EH (cell line): Measurements from ENCODE around the gene WDR43.

Experiments used
- DNase-seq: peaks from one replicate; pipeline ENCODE4 v3.0.0-alpha.2; 2015; ENCODE audit warnings: low read depth

The WDR43 gene

GRCh38 chr2:28908172-28908571 is 13.7 kb downstream of the WDR43 start:
- DNase-seq: no peak

GRCh38 chr2:28909655-28910353 is 15.3 kb downstream of the WDR43 start:
- DNase-seq: no peak

- peak; percentile 18 for DNase-seq
Observed at GRCh38 chr2:28915939-28916338, 21.5 kb downstream of the WDR43 start.

- DNase-seq: peak; percentile 15
Observed at GRCh38 chr2:28926847-28927246, 32.4 kb downstream of the WDR43 start.

DNA sequence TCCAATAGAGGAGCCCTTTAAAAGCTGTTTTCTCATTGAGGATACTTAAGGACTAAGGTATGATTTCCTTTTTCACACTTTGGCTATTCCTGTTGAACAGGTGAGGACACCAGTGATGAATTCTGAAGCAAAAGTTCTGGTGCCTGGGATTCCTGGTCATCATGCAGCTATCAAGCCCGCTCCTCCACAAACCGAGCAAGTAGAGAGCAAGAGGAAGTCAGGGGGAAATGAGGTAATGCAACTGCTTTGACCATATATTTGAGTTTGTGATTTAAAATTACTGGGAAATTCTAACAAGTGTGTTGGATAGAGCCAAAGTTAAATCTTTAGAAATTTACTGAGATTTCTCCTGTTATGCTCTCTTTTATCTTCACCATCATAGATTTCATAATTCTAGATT is 33.0 kb downstream of the WDR43 start:
- no peak for DNase-seq

- peak; percentile 74 for DNase-seq
Observed at GRCh38 chr2:28927878-28928277, 33.4 kb downstream of the WDR43 start.

DNA sequence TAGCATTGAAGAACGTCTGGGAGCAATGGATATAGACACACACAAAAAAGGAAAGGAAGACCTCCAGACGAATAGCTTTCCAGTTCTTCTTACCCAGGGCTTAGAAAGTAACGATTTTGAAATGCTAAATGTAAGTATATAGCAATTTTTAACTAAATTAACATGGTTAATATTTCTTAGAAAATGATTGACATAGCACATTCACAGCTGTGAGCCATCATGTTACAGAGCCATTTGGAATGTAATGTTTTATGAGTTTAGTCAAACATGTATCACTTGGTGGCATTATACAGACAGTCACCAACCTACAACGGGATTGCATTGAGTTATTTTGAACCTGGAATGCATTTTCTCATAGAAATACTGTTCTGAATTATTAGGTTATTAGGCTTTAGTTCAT is 35.1 kb downstream of the WDR43 start:
- DNase-seq: peak; percentile 8

GRCh38 chr2:28930205-28930604 is 35.7 kb downstream of the WDR43 start:
- DNase-seq: no peak

DNA sequence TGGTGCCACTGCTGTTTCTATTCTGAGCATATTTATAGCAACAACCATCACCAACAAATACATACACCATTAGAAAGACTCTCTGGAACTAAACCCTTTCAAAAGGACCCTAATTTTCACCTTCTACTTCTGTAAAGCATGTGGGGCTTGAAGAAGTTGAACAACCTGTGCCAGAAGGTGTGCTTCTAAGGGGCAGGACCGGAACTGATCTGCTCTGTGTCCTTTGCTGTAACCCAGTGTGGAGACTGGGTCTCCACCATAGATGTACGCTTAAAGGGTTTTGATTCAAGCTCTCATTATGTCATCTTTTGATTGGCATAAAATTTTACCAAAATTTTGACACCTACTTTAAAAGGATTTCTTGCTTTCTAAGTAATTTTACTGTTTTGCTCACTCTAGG is 40.3 kb downstream of the WDR43 start:
- no peak for DNase-seq

DNA sequence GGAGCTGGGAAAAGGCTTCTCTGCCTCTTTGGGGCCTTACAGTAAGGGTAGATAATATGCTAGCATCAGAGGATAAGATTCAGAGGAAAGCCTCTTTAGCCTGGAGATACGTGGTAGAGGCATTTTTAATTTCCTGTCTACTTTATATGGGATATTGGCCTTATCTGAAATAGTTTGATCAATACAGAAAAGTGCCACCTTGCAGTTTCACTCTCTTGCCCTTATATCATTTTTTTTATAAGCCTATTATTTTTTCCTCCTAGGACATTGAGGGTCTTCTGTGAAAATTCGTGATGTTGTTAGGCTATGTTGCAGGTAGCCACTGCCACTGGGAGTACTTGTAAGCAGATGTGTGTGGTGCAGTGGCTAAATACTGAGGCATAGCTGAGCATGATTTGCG is 46.5 kb downstream of the WDR43 start:
- DNase-seq: no peak

DNA sequence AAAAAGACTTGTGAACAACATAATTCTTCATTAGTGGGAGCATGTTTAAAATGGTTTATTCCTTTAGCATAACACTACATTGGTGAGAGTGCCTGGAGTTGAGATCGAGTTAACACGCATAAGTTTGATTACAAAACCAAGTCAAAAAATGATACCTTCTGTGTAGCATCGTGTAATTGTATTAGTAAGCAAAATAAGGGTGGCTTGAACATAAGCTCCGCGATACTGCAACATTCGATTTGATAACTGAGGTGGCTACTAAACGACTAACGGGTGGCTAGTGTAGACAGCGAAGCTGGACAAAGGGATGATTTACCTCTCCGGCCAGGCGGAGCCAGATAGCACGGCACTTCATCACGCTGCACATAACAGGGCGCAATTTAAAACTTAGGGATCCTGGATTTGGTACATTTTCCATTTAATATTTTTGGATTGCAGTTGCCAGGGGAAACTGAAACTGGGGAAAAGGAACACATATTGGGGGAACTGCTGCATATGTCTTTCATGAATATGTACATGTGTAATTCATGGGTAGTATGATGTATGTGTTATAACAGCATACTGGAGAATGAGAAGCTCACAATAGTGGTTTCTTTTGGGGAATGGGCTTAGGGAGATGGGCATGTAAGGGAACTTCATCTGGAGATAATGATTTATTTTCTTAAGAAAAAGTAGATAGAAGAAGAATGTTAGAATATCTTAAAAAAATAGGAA is 50.2 kb downstream of the WDR43 start:
- DNase-seq: no peak

GRCh38 chr2:28948160-28948559 is 53.7 kb downstream of the WDR43 start:
- DNase-seq: no peak

DNA sequence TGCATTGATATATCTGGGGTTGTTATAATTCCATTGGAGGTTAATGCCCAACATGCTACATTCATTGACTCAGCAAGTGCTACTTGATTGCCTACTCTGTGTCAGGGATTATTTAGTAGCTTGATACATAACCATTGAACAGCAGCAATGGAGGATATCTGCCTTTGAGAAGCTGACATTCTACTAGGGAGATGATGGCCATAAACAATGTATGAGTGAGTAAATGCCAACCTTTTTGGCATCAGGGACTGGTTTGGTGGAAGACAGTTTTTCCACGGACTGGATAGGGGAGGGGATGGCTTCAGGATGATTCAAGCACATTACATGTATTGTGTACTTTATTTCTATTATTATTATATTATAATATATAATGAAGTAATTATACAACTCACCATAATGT is 54.7 kb downstream of the WDR43 start:
- no peak for DNase-seq

DNA sequence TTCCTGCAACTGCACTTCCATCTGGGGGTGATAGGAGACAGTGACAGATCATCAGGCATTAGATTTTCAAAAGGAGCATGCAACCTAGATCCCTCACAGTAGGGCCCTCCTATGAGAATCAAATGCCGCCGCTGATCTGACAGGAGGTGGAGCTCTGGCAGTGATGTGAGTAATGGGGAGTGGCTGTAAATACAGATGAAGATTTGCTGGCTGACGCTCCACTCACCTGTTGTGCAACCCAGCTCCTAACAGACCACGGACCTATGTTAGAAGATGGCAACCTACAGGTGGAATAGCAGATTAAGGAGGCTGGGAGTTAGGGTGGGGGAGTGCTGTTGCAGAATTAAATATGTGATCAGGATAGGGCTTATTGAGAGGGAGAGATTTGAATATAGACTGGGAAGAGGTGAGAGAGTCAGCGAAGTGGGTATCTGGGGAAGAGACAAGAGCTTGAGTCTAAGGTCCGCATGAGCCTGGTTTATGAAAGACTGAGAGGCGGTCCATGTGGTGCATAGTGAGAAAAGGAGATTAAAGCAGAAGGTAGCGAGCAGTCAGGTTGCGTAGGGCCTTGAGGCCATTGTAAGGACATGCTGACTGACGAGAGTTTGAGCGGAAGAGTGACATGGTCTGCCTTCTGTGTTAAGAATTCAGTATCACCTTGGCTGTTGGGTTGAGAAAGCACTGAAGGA is 55.3 kb downstream of the WDR43 start:
- DNase-seq: no peak

- no peak for DNase-seq
Observed at GRCh38 chr2:28950941-28951630, 56.6 kb downstream of the WDR43 start.

GRCh38 chr2:28951910-28952835 is 57.7 kb downstream of the WDR43 start:
- peak; percentile 42 for DNase-seq

- DNase-seq: no peak
Observed at GRCh38 chr2:28952836-28953211, 58.4 kb downstream of the WDR43 start.

- DNase-seq: no peak
Observed at GRCh38 chr2:28955467-28955866, 61.0 kb downstream of the WDR43 start.

GRCh38 chr2:28956415-28956826 is 62.0 kb downstream of the WDR43 start:
- peak; percentile 65 for DNase-seq

GRCh38 chr2:28956890-28957289 is 62.4 kb downstream of the WDR43 start:
- DNase-seq: peak; percentile 48

DNA sequence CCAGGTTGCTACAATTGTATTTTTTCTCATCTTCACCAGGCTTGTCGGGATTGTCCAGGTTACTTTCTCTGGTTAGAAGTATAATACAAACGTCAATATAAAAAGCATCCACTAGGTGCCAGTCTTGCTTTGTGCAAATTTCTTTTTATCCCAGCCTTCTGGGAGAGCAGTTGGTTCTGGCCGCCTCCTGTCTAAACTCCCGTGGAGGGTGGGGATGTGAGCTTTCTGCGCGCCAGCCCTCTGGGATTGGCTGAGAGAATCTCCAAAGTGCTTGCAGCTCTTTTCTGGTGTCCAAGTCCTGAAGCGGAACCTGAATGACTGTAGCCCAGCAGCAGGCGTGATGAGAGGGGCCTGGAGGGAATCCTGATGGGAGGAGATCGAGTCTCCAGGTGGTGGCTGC is 64.2 kb downstream of the WDR43 start:
- DNase-seq: peak; percentile 81

DNA sequence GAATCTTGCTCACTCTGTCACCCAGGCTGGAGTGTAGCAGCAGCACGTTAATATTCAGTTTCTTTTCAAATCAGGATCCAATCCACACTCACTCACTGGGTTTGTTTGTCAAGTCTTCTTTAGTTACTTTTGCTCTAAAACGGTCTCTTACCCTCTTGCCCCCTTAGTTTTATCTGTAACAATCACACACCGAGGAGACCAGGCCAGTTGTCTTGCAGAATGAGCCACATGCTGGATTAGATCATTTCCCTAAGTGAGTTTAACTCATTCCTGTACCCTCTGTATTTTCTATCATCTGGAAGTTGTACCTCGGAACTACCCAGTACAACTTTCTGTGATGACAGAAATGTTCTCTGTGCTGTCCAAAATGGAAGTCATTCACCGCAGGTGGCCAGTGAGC is 65.9 kb downstream of the WDR43 start:
- DNase-seq: no peak
